Measurements from ENCODE around the gene CAPN2.

Gene CAPN2

GRCh38 chr1:223763251-223763650 lies 50.9 kb downstream of the CAPN2 start:
- no peak for TF ChIP-seq CTCF (IDR thresholded peaks at IDR 0.05; ENCODE audit: control extremely low read depth, extremely low read depth, low read depth, missing control alignments)
- ChIA-PET CTCF (interaction anchor here (1.3 to 3.3 kb wide), 4 partner anchors 9 to 68 kb away, joined by 3 to 19 read pairs (median 6); no protein-coding TSS in a partner anchor), POLR2A (no interaction called here)
- no peak for DNase-seq (ENCODE audit: extremely low spot score)

GRCh38 chr1:223763881-223764280 lies 51.5 kb downstream of the CAPN2 start:
- CTCF ChIA-PET: interaction anchor here (0.8 to 1.5 kb wide), 3 partner anchors 12 to 26 kb away, joined by 3 to 4 read pairs (median 3); no protein-coding TSS in a partner anchor
- DNase-seq (ENCODE audit: extremely low spot score): no peak
- TF ChIP-seq CTCF (IDR thresholded peaks at IDR 0.05; ENCODE audit: control extremely low read depth, extremely low read depth, low read depth, missing control alignments): no peak
- POLR2A ChIA-PET: no interaction called here

DNA sequence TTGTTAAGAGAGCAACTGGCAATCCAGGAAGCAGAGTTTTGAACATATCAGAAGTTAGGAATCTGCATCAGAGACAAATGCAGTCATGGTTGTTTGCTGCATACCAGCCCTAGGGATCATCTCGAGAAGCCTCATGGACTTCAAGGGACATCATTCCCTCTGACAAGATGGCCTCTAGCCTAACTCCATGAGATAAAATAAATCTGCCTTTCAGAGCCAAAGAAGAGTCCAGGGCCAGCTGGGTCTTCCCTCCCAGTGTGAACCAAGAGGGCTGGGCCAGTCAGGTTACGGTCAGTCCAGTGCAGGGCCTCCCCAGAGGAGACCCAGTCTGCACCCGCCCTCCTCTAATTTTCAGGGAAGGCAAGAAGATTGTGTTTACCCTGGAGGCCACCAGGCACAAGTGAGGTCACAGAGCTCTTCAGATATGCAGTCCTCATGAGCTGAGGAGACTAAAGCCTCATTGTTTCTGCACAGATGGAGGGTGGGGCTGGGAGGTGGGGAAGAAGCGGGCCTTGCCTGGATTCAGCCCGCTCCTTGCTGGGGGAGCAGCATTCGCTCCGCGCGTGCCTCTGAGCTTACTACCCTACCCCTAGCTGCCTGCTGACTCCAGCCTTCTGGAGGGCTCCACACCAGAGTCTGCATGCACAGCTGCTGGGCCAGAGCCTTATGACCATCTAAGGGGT lies 52.8 kb downstream of the CAPN2 start:
- POLR2A ChIA-PET: no interaction called here
- TF ChIP-seq CTCF (IDR thresholded peaks at IDR 0.05; ENCODE audit: control extremely low read depth, extremely low read depth, low read depth, missing control alignments): no peak
- no peak for DNase-seq (ENCODE audit: extremely low spot score)
- CTCF ChIA-PET: interaction anchor here (1.0 to 1.5 kb wide), 4 partner anchors 13 to 27 kb away, joined by 3 to 8 read pairs (median 4); no protein-coding TSS in a partner anchor

- CTCF ChIA-PET: interaction anchor here (1.1 to 1.4 kb wide), 2 partner anchors 17 to 19 kb away, joined by 4 to 8 read pairs; no protein-coding TSS in a partner anchor
- POLR2A ChIA-PET: no interaction called here
- TF ChIP-seq CTCF (IDR thresholded peaks at IDR 0.05; ENCODE audit: control extremely low read depth, extremely low read depth, low read depth, missing control alignments): no peak
- no peak for DNase-seq (ENCODE audit: extremely low spot score)
Measured at GRCh38 chr1:223765719-223766340, 53.5 kb downstream of the CAPN2 start.

DNA sequence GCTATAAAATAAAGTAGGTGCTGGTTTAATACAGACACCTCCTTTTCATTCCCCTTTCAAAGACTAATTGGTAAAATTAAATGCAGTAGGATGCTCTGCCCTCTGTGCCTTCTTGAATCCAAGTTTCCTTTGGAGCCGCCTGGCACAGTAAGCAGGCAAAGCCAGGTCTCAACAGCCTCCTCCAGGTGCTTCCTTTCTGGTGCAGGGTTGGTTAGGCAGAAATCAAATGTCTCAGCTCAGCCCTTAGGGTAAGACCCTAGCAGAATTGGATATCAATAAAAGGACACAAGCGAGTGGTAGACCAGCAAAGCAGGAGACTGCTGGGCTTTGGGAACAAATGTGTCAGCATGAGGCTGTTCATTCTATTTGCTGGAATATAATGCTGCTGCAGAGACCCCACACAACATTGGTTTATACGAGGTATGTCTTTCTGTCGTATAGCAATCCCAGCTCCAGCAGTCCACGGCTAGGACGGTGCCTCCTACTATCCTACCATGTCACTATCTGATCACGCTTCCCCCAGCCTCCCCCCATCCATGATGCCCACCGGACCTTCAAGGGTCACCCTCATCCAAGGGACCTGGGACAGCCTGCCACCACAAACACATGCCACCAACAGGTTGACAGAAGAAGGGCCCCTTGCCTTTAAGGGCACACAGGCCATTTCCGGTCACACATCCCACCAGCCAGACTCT lies 58.4 kb downstream of the CAPN2 start:
- TF ChIP-seq CTCF (IDR thresholded peaks at IDR 0.05; ENCODE audit: control extremely low read depth, extremely low read depth, low read depth, missing control alignments): no peak
- DNase-seq (ENCODE audit: extremely low spot score): no peak
- CTCF ChIA-PET: interaction anchor here (0.9 to 2.5 kb wide), 6 partner anchors 8 to 22 kb away, joined by 3 to 9 read pairs (median 5); no protein-coding TSS in a partner anchor
- POLR2A ChIA-PET: no interaction called here

DNA sequence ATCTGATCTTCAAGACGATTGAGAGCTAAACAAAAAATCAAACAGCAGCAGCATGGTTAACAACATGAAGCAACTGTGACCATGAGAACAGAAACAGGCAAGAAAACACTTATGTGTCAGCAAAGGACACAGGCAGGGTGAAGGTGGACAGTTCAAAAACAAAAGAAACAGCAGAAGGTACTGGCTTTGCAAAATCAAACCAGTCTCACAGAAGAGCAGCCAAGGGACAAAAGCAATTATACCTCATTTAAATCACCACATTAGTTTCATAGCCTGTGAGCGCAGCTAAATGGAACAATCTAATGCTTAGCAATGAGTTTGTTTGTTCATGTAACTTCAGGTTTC lies 59.1 kb downstream of the CAPN2 start:
- no peak for DNase-seq (ENCODE audit: extremely low spot score)
- POLR2A ChIA-PET: no interaction called here
- CTCF ChIA-PET: interaction anchor here (1.2 to 1.9 kb wide), 5 partner anchors 9 to 215 kb away, joined by 3 to 8 read pairs (median 5); no protein-coding TSS in a partner anchor
- TF ChIP-seq CTCF (IDR thresholded peaks at IDR 0.05; ENCODE audit: control extremely low read depth, extremely low read depth, low read depth, missing control alignments): no peak

Measured in GM10248 (cell line).